UCSD-AML1 (cell line): ENCODE results near the gene HOXA11.

ENCODE experiments used
- DNase-seq: peaks from one replicate; lab custom pipeline; 2025; ENCODE audit not compliant: unreplicated experiment; lab: John Stamatoyannopoulos, UW

The HOXA11 gene

DNA sequence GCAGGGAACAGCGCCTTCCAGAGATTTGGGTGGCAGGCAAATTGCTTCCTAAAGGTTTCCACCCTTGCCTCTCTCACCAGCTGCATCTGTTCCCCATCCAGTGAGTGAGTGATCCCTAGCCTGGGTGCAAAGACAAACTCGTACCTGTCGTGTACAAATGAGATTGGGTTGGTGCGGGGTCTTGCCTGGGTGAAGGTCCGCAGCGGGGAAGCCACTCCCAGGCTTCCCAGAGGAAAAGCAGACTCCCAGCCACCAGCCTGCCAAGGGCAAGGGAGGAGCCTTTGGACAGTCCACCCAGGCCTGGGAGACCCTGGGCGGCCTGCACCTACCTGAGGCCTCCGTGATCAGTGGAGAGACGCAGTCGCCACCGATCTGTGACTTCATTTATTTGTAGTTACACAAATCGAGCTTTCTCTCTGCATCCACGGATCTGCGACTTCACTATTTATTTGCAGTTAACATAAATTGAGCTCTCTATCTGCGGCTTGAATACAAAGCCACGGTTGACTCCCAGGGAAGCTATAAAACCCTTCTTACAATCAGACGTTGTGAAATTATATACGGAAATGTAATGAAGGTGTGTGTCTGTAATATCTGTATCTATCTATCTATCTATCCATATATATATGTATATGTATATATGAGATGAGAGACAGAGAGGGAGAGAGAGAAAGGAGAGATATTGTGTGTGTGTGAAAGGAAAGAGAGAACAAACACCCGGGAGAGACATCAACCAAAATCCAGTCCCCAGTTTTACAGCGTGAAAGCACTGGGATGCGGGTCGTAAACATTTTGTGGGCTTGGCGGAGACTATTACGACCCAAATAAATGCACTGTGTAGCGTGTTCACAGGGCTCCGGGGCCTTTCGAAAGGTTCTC, 25.5 kb downstream of the HOXA11 start:
- peak; percentile 17 for DNase-seq

DNA sequence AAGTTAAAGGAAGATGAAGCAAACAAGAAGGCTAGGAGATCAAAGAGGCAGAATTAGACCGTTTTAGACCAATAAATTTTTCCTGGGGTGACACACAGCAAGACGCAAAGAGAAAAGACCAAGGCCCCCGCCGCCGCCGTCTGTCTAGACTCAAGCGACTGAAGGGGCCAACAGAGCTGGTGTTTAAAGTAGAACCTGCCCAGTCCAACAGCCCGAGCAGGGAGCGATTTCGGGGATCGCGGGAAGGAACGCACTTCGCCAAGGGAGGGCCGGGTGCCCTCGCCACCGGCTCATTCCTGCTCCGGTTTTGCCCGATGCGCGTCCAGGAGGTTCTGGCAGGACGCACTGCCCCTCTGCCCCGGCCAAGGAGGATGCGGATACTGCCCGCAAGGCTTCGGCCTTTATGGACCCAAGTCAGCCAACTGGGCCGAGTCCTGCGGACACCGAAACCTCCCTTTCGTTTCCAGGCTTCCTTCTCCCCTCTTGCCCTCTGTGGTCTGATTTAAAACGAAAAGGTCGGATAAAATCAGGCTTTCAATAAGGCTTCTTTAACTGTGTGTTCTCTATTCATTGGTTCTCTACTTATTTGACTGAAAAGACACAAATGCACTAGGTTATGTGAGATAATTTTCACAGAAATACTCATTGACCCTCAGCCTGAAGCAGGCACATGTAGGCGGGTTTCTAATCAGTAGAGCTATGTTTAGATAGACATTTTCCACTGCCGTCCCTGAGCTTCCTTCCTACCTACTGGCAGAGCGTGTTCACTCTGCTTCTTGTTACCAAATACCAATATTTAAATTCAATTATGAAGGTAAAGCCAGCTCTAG, 26.4 kb downstream of the HOXA11 start:
- DNase-seq, result peak; percentile 21

- peak; percentile 42 for DNase-seq
Measured at GRCh38 chr7:27157702-27158431, 27.2 kb downstream of the HOXA11 start.

DNA sequence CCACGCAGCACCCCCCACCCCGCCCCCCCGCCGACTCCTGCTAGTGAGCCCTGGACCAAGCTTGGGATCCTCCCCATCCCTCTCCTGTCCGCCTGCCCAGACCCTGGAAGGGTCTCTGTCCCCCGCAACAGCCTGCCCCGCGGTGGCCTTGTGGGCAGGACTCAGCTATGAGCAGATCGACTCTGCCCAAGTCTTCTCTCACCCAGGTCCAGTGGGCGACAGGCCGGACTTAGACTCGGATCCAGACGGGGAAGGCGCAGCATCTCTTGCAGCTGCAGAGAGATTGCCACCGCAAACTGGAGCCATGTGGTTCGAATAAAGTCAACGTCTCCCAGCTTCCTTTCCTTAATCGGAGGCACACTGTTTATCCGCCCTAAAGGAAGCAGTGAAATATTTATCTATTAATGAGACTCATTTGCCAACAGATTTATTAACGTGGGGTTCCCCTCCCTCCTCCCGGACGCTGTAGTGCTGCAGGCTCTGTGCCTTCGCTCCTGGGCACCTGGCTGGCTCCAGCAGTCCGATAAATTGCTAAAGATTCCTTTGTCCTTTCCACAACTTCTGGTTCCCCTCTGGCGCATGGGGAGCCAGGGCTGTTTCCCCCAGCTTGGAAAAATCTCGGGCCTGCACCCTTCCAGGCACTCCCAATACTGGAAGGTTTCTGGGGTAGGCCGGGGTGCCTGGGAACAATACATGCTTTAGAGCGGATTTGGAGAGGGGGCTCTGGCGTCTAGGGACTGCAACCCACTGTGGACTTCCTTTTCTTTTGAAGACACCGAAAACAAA, 27.9 kb downstream of the HOXA11 start:
- DNase-seq, result peak; percentile 24

- DNase-seq, result peak; percentile 43
Measured at GRCh38 chr7:27156508-27156898, 28.5 kb downstream of the HOXA11 start, which contains the start of gene HOXA7. TSS of gene HOXA7 (minus strand) at chr7:27156675. CDS start at chr7:27156545, 130 bp downstream.

DNA sequence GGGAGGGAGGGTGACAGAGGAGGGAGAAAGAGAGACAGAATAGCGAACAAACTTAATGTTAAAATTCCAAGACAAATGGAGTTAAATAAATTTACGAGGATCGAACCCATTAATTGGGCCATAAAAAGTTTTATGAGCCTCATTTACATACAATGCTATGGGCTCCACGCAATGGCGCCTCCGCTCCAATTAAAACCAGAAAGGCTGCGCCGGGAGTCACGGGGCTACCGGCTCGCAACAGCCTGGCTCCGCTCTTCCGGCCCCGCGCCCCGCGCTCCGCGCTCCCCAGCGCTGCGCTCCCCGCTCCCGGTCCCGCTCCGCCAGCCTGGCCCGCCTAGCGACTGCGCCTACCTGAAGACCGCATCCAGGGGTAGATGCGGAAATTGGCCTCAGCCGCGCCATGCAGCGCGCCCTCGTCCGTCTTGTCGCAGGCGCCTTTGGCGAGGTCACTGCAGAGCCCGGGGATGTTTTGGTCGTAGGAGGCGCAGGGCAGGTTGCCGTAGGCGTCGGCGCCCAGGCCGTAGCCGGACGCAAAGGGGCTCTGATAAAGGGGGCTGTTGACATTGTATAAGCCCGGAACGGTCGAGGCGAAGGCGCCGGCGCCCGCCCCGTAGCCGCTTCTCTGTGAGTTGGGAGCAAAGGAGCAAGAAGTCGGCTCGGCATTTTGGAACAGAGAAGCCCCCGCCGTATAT, 29.1 kb downstream of the HOXA11 start:
- peak; percentile 34 for DNase-seq

DNA sequence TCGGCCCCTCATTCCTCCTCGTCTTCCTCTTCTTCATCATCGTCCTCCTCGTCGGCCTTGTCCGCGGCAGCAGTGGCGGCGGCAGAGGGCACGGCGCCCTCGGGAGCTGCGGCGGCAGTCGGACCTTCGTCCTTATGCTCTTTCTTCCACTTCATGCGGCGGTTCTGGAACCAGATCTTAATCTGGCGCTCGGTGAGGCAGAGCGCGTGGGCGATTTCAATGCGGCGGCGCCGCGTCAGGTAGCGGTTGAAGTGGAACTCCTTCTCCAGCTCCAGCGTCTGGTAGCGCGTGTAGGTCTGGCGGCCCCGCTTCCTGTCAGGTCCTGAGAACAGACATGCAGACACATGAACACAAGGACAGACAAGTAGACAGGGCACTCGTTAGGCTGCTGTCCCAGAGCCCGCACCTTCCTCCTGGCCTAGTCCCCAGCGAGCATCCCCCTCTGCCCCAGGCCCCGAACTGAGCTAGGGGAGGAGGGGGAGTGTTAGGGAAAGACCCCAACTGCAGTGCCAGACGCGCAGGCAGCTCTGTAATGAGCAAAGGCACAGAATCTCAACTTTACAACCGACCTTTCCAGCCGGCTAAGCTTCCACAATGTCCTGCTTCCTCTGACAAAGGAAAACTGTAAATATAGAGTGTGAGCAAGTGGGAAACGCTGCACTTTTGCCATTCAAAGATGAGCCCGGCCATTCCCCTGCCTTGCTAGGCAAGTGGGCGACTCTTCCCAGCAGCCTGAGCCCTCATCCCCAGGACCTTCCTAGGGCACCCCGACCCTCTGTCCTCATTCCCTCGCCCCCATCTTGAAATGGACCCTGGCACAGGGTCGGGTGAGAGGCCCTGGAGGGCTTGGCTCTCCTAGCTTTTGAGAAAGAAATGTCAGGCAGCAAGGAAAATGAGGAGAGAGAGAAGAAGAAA, 29.9 kb downstream of the HOXA11 start:
- no peak for DNase-seq

- no peak for DNase-seq
Measured at GRCh38 chr7:27154369-27154768, 30.7 kb downstream of the HOXA11 start.

DNA sequence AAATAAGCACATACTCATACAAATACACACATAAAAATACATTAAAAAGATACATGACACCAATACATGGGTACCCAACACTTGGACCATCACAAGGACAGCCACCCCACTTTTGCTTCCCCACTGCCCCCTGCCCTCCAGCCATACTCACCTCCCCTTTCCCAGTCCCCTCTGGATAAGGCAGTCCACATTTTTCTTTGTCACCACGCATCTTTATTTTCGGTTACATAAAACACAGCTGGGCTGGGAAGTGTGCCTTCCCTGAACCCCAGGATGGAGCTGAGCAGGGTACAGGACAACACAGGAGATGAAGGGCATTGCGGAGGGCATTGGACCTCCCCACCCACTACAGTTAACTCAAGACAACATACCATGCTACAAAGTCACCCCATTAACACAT, 31.5 kb downstream of the HOXA11 start:
- no peak for DNase-seq

- DNase-seq, result no peak
Measured at GRCh38 chr7:27152816-27153442, 32.1 kb downstream of the HOXA11 start.

- peak; percentile 37 for DNase-seq
Measured at GRCh38 chr7:27151931-27152815, 32.9 kb downstream of the HOXA11 start, which contains the start of gene HOXA3. TSS of gene HOXA3 (minus strand) at chr7:27152583. CDS start at chr7:27110640, 41,943 bp downstream.

DNA sequence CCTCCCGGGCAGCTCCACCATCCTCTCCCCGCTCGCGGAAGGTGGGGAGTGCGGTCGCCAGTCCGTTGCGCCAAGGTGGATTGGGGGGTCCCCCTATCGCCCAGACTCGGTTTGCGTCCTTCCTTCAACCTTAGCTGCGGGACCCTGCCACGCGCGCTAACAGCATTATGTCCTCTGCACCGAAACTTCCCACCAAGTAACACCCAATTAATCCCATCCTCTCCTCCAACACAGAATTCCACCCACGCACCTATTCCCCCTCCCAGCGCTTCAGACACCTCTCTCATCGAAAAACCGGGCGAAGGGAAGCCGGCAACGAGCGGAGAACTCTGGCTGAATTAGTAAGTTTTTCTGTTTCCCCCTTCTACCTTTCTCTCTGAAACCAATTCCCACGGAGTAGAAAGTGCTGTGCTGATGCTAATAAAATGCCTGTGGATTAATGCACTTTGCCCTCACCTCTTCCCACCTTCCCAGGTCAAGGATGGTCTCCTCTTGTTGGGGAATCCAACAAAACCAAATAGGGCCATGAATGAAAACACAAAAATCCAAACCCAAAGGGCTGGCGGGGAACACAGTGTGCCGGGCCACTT, 33.6 kb downstream of the HOXA11 start:
- peak; percentile 49 for DNase-seq

DNA sequence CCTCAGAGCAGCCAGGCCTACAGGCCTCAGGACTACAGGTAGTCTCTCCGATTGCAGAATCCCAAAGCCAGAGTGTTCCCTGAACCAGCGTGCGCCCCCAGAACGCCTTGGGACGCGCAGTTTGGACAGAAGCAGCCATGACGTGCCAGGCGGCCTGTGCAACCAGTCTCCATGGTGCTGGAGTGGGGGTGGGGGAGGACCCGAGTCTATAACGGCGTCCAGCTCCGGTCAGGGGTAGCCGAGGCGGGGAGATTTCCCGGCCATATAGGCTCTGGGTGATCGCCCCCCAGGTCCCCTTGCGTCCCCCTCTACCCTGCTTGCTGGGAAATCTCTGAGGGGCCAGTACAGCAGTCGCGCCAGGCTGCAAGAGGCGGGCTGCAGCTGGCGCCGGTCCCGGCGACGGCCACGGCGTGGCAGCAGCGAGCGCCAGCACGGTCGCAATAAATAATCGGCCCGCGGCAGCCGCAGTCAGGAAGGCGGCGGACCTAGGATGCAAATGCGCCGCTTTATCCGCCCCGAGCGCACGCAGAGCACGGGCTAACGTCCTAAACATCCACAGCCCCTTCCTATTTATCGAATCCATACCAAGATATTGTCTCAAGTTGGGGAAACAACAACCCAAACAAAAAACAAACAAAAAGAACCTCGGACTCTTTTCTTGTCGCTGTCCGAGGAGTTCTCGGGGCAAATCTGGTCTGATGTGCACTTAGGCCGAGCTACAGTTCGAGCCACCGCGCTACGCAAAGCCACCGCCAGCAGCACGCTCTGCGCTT, 34.3 kb downstream of the HOXA11 start:
- peak; percentile 70 for DNase-seq

- no peak for DNase-seq
Measured at GRCh38 chr7:27149842-27150567, 35.0 kb downstream of the HOXA11 start.
